Colonic mucosa (tissue), 4 donors: Measurements from ENCODE around the gene PPARA. TPM values are rescaled to one million over a fixed set of nuclear protein-coding genes. Genes with fewer than 3 reads are reported as not detected.

Source experiments
- DNase-seq: peaks from one replicate; pipeline ENCODE4 v3.0.0-alpha.2; 2020
- H3K27ac ChIP-seq: fragments of 200-600 bp; one replicate; pipeline ENCODE4 v1.8.0; 2021
- H3K27me3 ChIP-seq: fragments of 200-600 bp; one replicate; pipeline ENCODE4 v1.8.0; 2021
- H3K36me3 ChIP-seq: fragments of 200-600 bp; one replicate; pipeline ENCODE4 v1.8.0; 2021
- H3K4me1 ChIP-seq: fragments of 200-600 bp; one replicate; pipeline ENCODE4 v1.8.0; 2021; ENCODE audit warnings: mild to moderate bottlenecking
- H3K4me3 ChIP-seq: fragments of 200-600 bp; one replicate; pipeline ENCODE4 v1.8.0; 2021
- H3K9ac ChIP-seq, 2 donors: one replicate each; pipeline ENCODE4 v1.7.0; 2013; ENCODE audit warnings: control low read depth in 2 of 2, low read depth in 2 of 2, low read length in 2 of 2
- H3K9me3 ChIP-seq: fragments of 200-600 bp; one replicate; pipeline ENCODE4 v1.8.0; 2021
- intact Hi-C: fragments of 100-400 bp; cut with DNase I; formaldehyde crosslinking; loops from one replicate; pipeline ENCODE4 v1.14.1; 2022
- total RNA-seq, 2 donors: library from RNA; stranded (reverse); fragmentation: NEBNext Ultra II Directional in 1 of 2; extraction: Animal tissue kit (Norgen Biotek cat#: 25700) in 1 of 2; gene quantifications; one replicate each; pipeline ENCODE4 v1.2.1, GENCODE V29; 2021
- TF ChIP-seq, protein P1 (sequence below): fragments of 200-600 bp; IDR thresholded peaks from one replicate; pipeline ENCODE4 v1.8.0; 2022; ENCODE audit warnings: antibody characterized with exemption, mild to moderate bottlenecking
- donor health status: healthy.
- donor health status: DM: no; HTN: no; CAD: no.
- donor health status: DM: no; HTN: no; CAD: no.

The PPARA gene
- total RNA-seq, 2 donors from 2014 or later = 59.8 to 74.8 TPM

DNA sequence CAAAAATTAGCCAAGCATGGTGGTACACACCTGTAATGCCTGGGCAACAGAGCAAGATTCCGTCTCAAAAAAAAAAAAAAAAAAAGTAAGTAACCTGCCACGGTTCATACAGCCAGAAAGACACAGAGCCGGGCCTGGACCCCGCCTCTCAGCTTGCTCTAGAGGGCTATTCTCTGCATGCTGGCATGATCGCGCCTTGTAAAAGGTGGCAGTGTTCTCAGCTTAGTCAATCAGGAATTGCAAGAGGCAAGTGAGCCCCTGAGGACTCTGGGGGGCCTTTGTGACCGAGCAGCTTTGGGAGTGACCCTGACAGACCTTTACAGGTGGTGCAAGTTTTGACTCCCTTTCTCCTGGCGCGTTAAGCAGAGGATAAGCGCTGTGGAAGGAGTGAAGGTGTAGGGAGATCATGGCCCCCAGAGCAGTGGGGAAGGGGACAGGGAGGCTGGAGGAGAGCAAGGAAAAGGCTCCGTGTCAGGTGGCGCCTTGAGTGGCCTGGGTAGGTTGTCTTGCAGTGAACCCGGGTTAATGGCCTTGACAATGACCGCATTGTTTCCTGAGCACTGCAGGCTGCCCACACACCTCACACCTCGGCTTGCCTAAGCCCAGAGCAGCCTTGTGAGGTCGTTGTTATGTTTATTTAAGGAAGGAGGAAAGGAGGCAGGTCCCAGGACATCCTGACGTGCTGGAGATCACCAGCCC, 50.9 kb downstream of the PPARA start:
- Histone ChIP-seq H3K27me3 (no peaks in the 10 kb centered on the region), H3K9ac (peak overlapping the region; percentile 24 to 76), H3K36me3 (no peaks in the 10 kb centered on the region), H3K4me1 (peaks cover 6% of the 10 kb centered on the region), H3K4me3 (no peak overlapping the region), H3K9me3 (no peaks in the 10 kb centered on the region), H3K27ac (peak overlapping the region; percentile 90)
- intact Hi-C loops = no loop called here
- peak; percentile 80 for DNase-seq
- TF ChIP-seq, protein P1, sequence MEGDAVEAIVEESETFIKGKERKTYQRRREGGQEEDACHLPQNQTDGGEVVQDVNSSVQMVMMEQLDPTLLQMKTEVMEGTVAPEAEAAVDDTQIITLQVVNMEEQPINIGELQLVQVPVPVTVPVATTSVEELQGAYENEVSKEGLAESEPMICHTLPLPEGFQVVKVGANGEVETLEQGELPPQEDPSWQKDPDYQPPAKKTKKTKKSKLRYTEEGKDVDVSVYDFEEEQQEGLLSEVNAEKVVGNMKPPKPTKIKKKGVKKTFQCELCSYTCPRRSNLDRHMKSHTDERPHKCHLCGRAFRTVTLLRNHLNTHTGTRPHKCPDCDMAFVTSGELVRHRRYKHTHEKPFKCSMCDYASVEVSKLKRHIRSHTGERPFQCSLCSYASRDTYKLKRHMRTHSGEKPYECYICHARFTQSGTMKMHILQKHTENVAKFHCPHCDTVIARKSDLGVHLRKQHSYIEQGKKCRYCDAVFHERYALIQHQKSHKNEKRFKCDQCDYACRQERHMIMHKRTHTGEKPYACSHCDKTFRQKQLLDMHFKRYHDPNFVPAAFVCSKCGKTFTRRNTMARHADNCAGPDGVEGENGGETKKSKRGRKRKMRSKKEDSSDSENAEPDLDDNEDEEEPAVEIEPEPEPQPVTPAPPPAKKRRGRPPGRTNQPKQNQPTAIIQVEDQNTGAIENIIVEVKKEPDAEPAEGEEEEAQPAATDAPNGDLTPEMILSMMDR = no peak

DNA sequence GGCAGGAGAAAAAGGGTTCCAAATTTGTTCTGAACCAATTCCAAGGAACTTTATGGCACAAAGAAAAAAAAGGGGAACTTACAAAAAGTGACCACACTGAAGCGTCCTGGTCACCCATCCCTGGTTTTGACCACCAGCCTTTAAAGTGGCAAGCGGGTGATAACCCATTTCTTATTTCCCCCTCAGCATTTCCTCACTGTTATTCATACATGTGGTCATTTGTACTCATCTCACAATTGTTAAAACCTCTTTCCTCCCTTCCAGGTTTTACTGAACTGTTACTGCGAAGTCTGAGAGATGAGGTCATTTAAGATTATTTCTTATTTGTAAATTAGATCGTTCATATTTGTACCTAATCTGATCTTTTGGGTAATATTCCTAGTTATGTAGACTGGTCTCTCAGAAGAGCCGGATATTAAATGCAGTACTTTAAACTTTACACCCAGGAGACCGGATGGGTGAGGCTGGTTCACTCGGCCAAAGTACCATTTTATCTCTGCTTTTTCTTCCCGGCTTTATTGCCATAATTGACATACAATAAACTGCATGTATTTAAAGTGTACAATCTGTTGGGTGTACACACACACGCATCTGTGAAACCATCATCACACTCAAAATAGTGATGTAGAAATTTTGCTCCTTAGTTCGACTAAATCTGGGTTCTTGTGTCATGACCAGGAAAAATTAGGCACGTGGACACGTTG, 52.7 kb downstream of the PPARA start:
- Histone ChIP-seq H3K4me1 (no peaks in the 10 kb centered on the region), H3K4me3 (no peak overlapping the region), H3K27me3 (no peaks in the 10 kb centered on the region), H3K9me3 (no peaks in the 10 kb centered on the region), H3K36me3 (no peaks in the 10 kb centered on the region), H3K9ac (peak overlapping the region in 1 of 2 donors; percentile 84), H3K27ac (peak overlapping the region; percentile 90)
- TF ChIP-seq, protein P1 = no peak
- intact Hi-C loops = no loop called here
- DNase-seq = peak; percentile 72

- Histone ChIP-seq H3K27ac (peak overlapping the region; percentile 90), H3K4me1 (no peaks in the 10 kb centered on the region), H3K9ac (peak overlapping the region in 1 of 2 donors; percentile 84), H3K9me3 (no peaks in the 10 kb centered on the region), H3K36me3 (no peaks in the 10 kb centered on the region), H3K4me3 (no peak overlapping the region), H3K27me3 (no peaks in the 10 kb centered on the region)
- intact Hi-C loops = no loop called here
- TF ChIP-seq, protein P1 = no peak
- peak; percentile 79 for DNase-seq
Observed at GRCh38 chr22:46203601-46203980, 53.3 kb downstream of the PPARA start.

- Histone ChIP-seq H3K36me3 (peaks cover 4% of the 10 kb centered on the region), H3K4me1 (no peaks in the 10 kb centered on the region), H3K9ac (no peak overlapping the region), H3K9me3 (no peaks in the 10 kb centered on the region), H3K4me3 (no peak overlapping the region), H3K27me3 (no peaks in the 10 kb centered on the region), H3K27ac (no peak overlapping the region)
- TF ChIP-seq, protein P1 = no peak
- DNase-seq = no peak
- intact Hi-C loops = no loop called here
Observed at GRCh38 chr22:46209262-46209661, 58.9 kb downstream of the PPARA start.

- no peak for DNase-seq
- no peaks in the 10 kb centered on the region for H3K4me1 ChIP-seq
- no peak overlapping the region for H3K9ac ChIP-seq
- no peaks in the 10 kb centered on the region for H3K9me3 ChIP-seq
- no peak overlapping the region for H3K27ac ChIP-seq
- H3K36me3 ChIP-seq = peaks cover 13% of the 10 kb centered on the region
- TF ChIP-seq, protein P1 = no peak
- intact Hi-C loops = no loop called here
- no peaks in the 10 kb centered on the region for H3K27me3 ChIP-seq
- no peak overlapping the region for H3K4me3 ChIP-seq
Observed at GRCh38 chr22:46212195-46212594, 61.9 kb downstream of the PPARA start.
